HG02623 (cell line): ENCODE results near the gene E2F4.

Experiments
- ATAC-seq: cut with Tn5 transposase; IDR thresholded peaks from one replicate; pipeline ENCODE4 v1.9.1; 2021; ENCODE audit warnings: moderate library complexity; ENCODE audit not compliant: unreplicated experiment

Gene E2F4

DNA sequence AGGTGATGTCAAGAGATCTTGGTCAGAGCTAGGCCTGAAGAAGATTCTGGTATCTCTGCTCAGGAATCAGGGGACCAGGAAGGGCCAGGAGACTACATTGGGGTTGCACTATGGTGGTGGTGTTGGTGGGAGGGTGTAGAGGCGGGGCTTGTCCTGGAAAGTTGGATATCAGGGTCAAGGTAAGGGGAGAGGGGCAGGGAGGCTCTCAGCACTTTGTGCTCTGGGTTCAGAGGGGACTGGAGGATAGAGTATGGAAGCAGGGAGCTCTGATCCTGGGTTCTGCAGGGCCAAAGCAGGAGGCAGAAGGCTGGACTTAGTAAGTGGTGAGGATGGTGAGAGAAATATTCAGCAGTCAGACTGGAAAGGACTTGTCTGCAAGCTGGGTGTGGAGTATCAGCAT is 18.6 kb upstream of the E2F4 start:
- ATAC-seq = no peak

DNA sequence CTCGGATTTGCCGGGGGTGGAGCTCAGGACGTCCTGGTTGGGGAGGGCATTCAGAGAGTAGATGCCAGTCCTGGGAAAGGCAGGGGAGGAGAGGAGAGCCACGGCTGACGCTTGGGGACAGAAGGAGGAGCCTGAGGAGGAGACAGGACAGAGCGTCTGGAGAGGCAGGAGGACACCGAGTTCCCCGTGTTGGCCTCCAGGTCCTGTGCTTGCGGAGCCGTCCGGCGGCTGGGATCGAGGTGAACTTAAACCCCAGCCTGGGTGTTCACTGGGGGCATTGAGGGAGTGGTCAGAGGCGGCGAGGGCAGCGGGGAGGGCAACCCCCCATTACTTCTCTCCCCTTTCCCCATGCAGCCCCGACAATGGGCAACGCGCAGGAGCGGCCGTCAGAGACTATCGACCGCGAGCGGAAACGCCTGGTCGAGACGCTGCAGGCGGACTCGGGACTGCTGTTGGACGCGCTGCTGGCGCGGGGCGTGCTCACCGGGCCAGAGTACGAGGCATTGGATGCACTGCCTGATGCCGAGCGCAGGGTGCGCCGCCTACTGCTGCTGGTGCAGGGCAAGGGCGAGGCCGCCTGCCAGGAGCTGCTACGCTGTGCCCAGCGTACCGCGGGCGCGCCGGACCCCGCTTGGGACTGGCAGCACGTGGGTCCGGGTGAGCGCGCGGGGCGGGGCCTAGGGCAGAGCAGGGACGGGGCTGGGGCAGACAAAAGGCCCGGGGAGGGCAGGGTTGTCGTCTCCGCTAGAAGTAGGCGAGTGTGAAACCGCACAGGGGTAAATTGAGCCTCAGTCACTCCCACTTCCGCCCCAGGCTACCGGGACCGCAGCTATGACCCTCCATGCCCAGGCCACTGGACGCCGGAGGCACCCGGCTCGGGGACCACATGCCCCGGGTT is 17.9 kb upstream of the E2F4 start:
- no peak for ATAC-seq

DNA sequence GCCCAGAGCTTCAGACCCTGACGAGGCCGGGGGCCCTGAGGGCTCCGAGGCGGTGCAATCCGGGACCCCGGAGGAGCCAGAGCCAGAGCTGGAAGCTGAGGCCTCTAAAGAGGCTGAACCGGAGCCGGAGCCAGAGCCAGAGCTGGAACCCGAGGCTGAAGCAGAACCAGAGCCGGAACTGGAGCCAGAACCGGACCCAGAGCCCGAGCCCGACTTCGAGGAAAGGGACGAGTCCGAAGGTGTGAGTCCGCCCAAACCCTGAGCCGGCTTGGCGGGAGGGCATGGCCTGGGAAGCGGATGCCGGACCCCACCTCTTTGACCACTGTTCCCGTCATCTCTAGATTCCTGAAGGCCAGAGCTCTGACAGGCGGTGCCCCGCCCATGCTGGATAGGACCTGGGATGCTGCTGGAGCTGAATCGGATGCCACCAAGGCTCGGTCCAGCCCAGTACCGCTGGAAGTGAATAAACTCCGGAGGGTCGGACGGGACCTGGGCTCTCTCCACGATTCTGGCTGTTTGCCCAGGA is 17.2 kb upstream of the E2F4 start:
- ATAC-seq = no peak

DNA sequence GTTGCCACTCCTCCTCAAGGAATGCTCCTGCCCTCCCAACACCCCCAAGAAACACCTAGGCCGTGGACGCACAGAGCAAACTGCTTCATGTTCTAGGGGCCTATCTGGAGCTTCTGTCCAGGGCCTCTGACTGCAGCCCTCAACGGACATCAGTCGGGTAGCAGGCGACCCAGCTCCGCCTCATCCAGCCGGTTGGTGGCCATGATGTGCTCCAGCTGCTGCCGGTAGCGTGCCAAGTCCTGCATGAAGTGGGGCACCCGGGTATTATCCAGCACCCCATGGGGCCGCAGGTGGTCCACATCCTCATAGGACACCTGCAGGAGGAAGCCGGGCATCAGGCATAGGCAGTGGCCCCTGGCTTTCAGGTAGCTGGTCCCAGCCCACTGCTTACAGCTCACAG is 15.3 kb upstream of the E2F4 start:
- ATAC-seq = no peak

DNA sequence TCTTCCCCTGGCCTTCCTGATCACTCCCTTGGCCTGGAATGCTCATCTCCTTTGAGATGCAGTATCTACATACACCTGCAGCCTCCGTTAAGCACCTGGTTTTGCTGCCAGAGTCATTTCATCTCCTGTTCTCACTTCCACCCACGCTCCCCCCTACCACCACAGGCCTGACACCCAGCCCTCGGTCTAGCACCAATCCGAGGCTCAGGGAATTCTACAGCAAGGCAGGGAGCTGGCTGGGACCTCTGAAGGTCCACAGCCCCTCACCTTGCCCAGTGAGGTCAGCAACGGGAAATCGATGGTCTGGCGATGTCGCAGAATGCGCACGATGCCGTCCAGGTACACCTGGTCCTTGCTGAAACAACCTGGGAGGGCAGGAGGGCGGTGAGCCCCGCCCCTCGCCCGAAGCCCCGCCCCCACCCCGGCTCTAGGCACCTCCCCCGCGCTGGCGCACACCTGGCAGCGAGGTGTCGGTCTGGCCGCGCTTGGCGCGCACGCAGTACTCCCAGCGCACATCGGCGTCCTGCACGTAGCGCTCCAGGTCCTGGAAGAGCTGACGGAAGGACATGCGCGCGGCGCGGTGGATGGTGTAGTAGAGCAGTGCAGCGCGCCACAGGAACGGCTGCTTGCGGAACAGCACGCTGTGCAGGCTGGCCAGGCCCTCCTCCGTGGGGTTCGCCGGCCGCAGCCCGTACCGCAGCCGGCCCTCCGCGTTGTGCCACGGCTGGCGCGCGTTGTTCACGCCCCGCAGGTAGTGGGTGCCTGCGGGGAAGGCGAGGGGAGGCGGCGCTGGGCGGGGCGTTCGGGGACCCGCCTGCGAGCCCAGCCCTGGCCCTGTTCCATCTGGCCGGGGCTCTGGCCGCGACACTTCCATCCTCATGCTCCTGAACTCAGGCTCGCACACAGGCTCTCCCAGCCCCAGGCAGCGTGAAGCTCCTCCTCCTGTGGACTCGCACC is 13.9 kb upstream of the E2F4 start:
- ATAC-seq = no peak

DNA sequence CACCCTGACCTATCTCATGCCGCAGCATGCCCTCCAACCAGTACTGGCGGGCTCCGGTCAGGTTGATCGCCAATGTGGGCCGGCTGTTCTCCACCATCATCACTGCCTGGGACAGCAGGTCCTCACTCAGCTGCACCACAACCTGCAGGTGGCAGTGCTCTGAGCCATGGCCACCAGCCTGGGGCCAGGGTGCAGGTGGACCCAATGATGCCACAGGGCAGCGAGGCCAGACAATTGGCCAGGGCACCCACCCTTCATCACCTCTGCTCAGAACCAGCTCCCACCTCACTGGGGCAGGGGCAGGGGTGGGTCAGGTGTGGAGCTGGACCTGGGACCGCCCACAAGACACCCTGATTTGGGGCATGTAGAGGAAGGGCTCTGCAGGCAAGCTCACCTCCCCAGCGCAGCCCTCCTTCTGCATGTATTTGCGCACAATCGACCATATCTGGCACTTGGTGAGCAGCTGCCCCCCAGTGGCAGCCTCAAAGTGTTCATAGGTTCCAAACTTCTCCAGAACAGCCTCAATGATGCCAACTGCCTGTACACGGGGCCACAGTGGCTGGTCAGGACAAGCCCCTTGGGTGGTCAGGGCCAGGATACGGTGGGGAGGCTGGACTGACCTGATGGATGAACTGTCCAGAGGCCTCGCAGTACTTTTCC is 12.4 kb upstream of the E2F4 start:
- ATAC-seq = no peak

DNA sequence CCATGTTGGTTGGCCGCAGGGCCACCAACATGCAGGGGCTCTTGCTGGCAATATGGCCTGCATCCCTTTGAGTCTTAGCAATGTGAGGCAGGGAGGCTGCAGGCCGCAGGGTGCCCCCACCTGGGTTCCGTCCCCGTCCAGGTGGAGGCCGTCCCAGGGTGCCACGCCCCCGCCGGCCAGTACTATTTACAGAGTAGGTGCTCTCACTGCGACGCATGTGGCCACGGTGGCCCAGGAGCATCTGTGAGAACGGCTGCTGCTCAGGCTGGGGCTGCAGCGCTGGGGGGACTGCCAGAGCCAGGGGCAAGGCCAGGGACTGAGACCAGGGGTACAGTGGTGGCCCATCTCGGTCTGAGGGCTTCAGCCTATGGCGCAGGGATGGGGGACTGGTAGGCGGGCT is 11.8 kb upstream of the E2F4 start:
- ATAC-seq = no peak

DNA sequence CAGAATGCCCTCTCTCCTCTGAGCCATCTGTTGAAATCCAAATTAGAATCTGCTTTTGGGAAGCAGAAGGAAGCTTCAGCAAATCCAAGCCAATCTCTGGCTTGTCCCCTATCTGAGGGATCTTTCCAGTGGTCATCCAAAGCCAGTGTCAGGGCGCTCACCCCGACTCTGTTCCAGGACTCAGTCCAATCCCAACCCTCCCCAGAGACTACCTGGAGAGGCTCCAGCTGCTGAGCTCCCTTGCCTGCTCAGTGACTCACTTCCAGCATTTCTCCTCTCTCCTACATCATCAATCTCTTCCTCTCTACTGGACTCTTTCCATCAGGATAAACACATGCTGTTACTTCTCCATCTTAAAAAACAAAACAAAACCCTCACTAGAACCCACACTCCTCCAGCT is 10.6 kb upstream of the E2F4 start:
- no peak for ATAC-seq

DNA sequence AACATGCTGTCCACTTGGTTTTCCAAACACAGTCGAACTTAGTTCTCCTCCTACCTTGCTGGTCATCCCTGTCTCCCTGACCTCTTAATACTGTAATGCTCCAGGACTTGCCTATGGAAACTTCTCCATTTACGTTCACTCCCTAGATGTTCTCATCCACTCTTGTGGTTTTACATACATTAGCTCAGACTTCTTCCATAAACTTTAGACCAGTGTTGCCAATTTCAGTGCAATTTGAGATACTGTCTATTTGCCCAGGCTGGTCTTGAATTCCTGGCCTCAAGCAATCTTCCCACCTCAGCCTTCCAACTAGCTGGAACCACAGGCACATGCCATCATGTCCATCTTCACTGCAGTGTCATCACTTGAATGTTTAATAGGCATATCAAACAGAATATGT is 9.7 kb upstream of the E2F4 start:
- ATAC-seq = no peak

DNA sequence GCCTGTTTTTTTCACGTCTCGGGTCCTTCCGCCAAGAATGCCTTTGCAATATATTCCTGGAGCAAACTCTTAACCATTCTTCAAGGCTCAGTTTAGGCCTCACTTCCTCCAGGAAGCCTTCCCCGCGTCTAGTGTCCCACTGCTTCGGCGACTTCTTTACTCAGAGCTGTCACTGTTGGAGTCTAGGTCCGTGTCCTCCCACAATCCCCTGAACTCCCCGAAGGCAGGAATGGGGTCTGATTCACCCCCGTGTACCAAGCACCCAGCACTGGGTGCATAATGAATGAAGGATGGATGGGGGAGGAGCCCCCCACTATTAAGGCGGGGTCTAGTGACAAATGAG is 8.7 kb upstream of the E2F4 start:
- no peak for ATAC-seq

DNA sequence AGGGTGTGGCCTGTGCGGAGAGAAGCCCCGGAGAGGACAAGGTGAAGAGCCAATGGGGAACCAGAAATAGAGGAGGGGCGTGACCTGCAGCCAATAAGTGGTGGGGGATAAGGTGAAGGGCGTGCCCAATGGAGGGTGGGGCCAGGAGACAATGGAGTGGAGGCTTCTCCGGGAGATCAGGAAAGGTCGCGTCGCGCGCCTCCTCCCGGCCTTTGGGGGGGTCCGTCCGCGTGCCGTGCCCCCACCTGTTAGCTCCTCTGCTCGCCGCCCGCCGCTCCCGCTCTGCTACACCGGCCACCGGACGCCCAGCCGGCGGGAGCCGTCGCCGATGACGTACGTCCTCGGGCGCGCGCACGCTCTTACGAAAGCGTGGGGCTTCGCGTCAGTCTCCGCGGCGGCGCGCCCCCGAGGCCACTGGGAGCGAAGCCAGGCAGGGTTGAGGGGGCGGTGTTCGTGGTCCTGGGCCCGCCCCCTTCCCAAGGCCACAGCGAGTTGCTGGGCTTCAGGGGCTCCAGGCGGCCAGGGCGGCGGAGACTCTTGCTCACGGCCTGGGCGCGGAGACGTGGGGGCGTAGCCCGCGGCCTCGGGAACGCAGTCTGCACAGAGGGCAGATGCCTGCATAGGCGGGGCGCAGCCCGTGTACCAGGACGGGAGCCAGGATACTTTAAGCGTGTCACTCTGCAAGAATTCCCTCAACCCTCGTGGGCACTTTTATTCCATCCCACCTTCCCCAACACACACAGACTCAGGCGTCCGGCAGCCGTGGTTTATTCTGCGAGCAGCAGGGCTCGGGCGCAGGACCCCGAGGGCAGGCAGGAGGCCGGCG is 8.1 kb upstream of the E2F4 start, which contains the start of gene MATCAP1:
Gene MATCAP1 (minus strand): TSS at position 337 of the 826 bp plus-strand sequence. CDS start 3,353 bp downstream, outside the sequence.
- peak; percentile 84 for ATAC-seq

DNA sequence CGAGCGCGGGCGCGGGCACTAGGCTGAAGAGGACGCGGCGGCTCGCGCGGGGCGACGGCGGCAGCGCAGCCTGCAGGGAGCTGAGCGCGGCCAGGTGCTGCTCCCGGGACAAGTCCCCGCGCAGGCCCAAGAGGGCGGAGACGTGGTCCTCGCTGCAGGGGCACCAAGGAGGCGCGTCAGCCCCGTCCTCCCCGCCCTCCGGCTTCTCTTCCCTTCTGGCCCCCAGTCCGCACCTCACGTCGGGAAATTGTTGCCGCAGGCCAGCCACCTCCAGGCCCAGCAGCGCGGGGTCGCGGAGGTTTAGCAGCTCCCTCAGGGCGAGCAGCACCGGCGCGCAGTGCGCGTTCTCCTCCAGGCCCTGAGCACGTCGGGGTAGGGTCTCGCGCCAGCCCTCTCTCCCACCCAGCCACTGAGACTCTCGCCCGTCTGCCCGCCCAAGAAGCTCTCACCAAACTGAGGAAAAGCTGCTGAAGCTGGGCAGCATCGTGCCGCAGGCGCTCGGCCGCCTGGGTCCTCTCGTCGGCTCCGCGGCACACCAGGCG is 7.4 kb upstream of the E2F4 start:
- no peak for ATAC-seq

DNA sequence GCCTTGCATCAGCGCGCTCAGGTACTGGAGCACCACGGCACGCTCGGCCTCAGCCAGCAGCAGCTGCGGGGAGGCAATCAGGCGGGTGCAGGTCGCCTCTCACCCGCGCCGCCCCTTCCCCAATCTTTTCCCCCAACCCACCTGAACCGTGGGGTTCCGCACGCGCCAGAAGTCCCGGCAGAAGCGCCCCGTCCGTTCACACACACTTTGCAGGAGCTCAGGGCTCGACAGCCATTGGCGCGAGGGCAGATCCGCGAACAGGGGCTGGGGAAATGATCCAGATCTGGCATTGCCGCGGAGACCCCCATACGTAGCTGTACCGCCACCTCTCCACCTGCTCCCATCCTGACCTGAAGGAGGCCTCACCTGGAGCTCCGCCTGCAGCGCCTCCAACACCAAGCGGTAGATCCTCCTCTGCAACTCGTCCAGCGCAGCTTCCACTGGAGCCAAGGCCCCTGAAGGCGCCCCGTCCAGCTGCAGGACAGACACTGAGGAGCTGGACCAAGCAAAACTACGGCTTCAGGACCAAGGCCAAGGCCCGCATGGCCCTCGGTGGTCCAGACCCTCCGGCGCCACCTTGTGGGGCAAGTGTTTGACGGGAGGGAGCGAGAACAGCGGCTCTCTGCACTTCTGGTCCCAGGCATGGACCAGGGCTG is 6.8 kb upstream of the E2F4 start:
- no peak for ATAC-seq

DNA sequence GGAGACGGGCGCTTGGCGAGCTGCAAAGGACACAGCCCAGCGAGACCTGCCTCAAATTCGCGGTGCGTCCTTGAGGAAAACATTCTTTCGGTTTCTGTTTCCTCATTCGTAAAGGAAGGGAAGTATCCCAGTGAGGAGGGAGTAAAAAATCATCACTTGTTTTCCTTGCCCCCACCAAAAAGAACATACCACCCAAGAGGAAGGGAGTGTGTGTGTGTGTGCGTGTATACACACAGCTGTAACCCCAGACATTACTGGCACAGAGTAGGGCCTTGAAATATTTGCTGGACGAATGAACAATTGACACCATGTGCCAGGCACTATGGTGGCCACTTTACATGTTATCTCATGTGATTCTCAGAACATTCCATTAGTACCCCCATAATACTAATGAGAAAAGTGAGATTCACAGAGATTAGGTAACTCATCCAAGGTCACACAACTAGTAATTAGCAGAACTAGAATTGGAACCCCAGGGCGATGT is 6.3 kb upstream of the E2F4 start:
- no peak for ATAC-seq

DNA sequence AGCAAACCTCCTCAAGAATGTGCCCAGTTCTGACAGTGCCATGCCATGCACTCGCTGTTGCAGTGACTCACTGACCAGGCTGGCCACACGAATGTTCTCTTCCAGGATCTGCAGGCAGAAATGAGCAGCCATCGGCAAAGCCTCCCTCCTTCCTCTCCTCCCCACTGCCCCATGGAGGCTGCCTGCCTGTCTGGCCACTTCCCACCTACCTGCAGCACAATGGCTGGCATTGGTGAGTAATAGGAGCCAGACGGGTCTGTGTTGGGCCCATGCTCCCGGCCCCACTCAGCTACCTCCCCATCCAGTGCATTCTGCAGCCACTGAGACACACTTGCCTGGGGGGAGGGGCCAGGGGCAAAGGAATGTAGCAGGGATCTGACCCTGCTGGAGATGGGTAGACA is 5.4 kb upstream of the E2F4 start:
- ATAC-seq = no peak

DNA sequence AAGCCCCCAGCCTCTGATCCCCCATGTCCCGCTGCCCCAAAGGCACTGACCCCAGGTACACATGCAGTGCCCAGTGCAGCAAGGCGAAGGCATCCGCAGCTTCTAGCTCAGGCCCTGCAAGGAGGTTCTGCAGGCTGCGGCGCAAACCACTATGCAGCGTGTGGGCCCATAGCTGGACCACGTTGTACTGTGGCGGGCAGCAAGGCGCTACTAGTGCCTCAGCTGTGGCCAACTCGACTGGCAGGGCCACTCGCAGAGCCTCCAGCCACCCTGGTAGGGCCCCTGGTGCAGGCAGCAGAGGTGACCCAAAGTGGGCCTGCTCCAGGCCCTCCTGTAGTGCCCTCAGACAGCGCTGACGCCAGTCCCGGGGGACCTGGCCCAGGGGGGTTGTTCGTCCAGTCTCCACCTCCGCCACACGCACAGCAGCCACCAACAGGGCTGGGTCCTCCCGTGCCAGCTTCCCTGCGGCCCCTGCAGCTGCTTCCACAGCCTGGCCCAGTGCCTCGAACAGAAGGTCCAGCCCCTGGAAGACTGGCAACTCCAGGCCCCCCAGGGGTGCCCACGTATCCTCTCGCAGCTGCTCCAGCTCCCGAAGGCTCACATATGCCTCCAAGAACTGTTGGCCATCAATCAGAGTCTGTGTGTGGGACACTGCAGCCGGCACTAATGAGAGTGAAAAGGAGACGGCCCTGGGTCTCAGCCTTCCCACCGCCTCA is 4.6 kb upstream of the E2F4 start:
- ATAC-seq = no peak

DNA sequence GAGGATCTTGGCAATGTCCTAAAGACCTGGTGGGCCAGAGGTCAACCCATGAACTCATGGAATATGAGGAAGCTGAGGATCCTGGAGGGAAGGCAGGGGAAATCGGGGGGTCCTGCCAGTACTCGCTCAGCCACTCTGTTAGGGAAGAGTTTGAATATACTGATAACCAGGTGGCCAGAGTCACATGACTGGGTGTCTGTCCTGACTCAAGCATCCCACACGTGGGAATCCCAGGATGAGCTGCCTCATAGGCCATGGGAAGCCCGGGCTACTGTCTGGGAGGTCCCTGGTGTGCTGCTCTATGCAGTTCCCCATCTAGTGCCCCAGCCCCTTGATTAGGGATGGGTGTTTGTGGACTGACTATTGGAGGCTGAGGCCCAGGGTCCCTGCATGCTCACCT is 3.6 kb upstream of the E2F4 start:
- no peak for ATAC-seq

DNA sequence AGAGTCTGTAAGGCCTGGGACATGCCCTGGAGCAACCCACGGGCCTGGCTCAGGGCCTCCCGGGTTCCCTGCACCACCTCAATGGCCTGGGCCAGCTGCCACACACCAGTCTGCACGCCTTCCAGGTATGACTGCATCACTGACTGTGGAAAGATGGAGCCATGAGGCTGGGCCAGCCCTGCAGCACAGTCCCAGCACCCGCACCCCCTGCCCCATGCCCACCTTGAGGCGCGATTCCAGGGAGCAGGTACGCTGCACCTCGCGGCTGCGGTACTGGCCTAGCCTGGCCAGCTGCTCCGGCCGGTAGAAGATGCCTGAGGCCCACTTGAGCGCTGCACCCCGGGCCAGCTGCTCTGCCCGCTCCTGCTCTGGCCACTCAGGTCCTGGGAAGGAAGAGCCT is 3.2 kb upstream of the E2F4 start:
- ATAC-seq = no peak

DNA sequence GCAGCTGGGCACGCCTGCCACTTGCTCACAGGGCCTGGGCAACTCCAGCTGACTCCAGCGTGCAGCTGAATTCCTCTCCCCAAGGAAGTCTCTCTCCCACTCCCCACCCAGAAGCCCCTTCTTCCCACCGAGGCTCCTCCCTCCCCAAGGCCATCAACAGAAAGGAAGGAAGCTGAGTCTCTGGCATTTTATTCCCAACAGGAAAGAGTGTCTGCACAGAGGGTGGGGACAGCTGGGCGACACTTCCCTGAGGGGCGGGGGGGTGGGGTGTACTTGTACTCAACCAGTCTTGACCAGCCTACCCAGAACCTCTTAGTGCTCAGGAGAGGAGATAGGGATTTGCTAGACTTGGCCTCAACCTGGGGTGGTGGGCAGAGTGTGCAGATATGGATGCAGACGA is 1.9 kb upstream of the E2F4 start, which contains the start of gene EXOC3L1:
Gene EXOC3L1 (minus strand): TSS at position 96 of the 400 bp plus-strand sequence. CDS start 460 bp downstream, outside the sequence.
- no peak for ATAC-seq
